ENCODE measurements around the gene KCNH2.

GRCh38 chr7:150964593-150965111 lies 13.5 kb downstream of the KCNH2 start:
- TF ChIP-seq ATF1 (CRISPR knock-in tag; IDR thresholded peaks at IDR 0.05) (no peak), USF2 (CRISPR knock-in tag; IDR thresholded peaks at IDR 0.05) (no peak)
- TF ChIP-seq, protein P1, sequence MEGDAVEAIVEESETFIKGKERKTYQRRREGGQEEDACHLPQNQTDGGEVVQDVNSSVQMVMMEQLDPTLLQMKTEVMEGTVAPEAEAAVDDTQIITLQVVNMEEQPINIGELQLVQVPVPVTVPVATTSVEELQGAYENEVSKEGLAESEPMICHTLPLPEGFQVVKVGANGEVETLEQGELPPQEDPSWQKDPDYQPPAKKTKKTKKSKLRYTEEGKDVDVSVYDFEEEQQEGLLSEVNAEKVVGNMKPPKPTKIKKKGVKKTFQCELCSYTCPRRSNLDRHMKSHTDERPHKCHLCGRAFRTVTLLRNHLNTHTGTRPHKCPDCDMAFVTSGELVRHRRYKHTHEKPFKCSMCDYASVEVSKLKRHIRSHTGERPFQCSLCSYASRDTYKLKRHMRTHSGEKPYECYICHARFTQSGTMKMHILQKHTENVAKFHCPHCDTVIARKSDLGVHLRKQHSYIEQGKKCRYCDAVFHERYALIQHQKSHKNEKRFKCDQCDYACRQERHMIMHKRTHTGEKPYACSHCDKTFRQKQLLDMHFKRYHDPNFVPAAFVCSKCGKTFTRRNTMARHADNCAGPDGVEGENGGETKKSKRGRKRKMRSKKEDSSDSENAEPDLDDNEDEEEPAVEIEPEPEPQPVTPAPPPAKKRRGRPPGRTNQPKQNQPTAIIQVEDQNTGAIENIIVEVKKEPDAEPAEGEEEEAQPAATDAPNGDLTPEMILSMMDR (IDR thresholded peaks at IDR 0.05) = no peak
- TF ChIP-seq, protein P2, sequence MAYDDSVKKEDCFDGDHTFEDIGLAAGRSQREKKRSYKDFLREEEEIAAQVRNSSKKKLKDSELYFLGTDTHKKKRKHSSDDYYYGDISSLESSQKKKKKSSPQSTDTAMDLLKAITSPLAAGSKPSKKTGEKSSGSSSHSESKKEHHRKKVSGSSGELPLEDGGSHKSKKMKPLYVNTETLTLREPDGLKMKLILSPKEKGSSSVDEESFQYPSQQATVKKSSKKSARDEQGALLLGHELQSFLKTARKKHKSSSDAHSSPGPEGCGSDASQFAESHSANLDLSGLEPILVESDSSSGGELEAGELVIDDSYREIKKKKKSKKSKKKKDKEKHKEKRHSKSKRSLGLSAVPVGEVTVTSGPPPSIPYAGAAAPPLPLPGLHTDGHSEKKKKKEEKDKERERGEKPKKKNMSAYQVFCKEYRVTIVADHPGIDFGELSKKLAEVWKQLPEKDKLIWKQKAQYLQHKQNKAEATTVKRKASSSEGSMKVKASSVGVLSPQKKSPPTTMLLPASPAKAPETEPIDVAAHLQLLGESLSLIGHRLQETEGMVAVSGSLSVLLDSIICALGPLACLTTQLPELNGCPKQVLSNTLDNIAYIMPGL (CRISPR knock-in tag; IDR thresholded peaks at IDR 0.05) = no peak
- TF ChIP-seq, protein P3, sequence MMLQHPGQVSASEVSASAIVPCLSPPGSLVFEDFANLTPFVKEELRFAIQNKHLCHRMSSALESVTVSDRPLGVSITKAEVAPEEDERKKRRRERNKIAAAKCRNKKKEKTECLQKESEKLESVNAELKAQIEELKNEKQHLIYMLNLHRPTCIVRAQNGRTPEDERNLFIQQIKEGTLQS (CRISPR knock-in tag; conservative IDR thresholded peaks at IDR 0.05) = no peak
- TF ChIP-seq, protein P4, sequence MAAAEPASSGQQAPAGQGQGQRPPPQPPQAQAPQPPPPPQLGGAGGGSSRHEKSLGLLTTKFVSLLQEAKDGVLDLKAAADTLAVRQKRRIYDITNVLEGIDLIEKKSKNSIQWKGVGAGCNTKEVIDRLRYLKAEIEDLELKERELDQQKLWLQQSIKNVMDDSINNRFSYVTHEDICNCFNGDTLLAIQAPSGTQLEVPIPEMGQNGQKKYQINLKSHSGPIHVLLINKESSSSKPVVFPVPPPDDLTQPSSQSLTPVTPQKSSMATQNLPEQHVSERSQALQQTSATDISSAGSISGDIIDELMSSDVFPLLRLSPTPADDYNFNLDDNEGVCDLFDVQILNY (CRISPR knock-in tag; IDR thresholded peaks at IDR 0.05) = no peak

Data from WTC11 (cell line).